Activated CD4-positive, alpha-beta T cell treated with anti-CD3 and anti-CD28 coated beads for 1 hour (primary cell): ENCODE data around the gene ANKAR.
"Not testable (repeated sequence)": the region's sequence is repeated elsewhere in the genome, so short reads cannot be mapped to it uniquely, and the experiment has no call there.

Source experiments
- DNase-seq: peaks from one replicate; pipeline ENCODE4 v3.0.0-alpha.2; 2020

Gene ANKAR

GRCh38 chr2:189674374-189675112 lies at the start of gene ANKAR:
Gene ANKAR (plus strand): TSS chr2:189674670. CDS start chr2:189676491, 1,821 bp downstream.
- DNase-seq: peak; percentile 70

DNA sequence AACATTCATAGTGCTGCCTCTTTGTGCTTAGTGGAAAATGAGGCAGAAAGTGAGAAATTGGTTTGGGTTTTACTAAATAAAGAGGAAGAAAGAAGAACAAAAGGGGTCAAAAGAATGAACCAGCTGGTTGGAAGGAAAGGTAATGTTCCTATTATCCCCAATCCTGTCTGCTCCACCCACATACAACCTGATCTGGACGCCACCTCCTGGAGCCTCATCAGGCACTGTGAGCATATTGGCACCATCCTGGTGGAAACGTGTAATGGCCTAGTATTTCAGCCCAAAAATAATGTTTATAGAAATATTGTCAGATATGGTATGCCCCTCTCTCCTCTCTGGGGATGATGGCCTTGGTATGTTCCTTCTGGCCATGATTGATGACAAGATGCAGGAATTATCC lies 48.8 kb upstream of the ANKAR start:
- no peak for DNase-seq

GRCh38 chr2:189627789-189628188 lies 46.7 kb upstream of the ANKAR start:
- DNase-seq: no peak

DNA sequence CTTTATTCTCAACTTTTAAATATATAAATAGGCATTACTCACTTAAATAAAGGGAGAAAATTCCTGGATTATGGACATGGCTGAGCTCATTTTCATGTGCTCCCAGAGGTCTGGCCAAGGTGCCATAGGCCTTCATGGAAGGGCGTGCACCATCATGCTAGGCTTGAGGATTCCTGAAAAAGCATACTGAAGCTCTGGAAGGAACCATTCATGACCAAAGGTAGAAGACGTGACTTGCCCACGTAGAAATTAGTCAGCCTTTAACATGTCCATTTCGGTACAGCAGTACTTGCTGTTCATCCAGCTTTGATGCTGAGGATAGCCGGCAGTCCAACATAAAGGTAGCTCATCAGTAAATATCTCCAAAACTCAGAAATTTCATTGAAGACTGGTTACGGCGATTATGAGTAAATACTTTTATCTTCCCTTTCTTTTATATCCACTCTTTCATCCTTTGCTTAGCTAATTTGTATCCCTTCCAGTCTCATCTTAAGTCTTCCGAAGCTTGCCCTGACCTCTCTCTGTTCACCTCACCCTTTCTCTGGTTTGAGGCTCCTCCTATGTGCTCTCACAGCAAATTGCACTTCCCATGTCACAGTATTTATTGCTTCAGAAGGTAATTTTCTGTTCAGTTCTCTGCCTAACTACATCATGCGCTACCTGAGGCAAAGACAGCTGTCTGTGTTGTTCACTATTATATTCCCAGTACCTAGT lies 45.5 kb upstream of the ANKAR start:
- no peak for DNase-seq

DNA sequence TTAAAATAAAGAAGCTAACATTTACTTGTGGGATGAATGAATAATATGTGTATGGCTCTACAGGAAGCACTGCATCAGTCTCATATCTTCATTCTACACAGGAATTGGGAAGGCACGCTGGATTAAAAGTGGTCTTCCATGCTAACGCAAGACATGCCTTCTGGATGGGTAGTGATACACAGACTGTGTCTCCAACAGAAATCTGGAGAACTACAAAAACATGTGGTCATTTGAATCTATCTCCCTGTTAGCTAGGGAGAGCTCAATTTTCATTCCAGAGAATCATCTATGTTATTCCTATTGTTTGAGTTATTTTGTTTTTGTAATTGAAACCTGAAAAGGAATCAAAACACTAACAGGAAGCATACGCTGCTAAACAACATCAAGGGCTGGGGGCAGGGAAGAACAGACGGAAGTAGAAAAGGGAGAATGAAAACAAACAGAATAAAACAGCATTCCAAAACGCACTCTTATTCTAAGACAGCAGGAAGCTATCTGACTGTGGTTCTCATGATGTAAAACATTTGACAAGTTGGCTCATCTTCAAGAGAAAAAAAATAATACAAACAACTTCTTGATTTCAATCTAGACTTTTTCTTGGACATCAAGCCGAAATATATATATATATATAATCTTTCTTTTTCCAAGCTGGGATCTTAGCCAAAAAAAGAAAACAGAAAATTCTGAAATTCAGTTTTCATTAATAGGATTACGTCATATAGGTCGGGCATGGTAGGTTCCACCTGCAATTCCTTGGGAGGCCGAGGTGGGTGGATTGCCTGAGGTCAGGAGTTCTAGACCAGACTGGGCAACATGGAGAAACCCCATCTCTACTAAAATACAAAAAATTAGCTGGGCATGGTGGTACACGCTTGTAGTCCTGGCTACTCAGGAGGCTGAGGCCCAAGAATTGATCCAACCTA lies 44.7 kb upstream of the ANKAR start:
- DNase-seq: no peak

DNA sequence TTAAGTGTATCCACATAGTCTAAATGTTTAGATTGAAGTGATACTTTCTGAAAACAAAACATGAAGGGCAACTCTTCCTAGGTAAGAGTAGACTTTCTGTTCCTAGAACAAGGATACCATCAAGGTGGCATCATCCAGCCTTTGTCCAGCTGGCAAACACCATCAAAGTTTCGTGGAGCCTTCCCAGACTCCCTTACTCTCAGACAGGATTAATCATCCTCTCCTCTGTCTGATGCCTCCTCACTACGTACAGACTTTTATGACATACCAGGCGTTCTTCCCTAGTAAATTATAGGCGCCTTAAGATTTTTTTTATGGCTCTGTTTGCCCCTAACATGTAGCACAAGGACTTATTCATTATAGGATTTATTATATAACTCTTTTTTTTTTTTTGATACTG lies 42.6 kb upstream of the ANKAR start:
- no peak for DNase-seq

- no peak for DNase-seq
Observed at GRCh38 chr2:189633392-189633811, 41.1 kb upstream of the ANKAR start.

- DNase-seq: no peak
Observed at GRCh38 chr2:189635353-189635752, 39.1 kb upstream of the ANKAR start.

- DNase-seq: no peak
Observed at GRCh38 chr2:189638301-189639006, 36.0 kb upstream of the ANKAR start.

DNA sequence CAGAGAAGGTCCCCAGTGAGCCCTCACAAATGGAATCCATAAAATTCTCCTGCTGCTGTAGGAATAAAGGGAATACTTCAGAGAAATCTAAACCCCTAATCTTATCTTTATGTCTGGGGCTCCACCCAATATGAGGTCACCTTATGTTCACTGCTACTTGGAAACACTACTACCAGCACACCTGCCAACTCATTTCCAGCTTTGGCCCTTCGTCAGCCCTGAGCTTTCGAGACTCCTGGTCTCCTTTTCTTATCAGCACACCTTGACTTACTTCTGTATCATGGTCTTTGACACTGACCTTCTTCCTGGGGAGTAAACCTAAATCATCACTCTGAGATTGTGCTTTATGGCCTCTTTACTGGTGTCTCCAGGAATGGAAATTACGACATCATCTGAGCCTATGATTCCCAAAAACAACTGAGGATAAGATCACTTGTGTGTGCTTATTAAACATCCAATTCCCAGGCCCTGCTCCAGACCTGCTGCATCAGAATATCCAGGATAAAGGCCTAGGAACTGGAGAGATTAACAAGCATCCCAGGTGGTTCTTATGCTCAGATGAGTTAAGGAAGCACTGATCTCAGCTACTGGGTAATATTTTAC lies 35.4 kb upstream of the ANKAR start:
- no peak for DNase-seq

- no peak for DNase-seq
Observed at GRCh38 chr2:189641002-189641401, 33.5 kb upstream of the ANKAR start.

GRCh38 chr2:189641590-189641989 lies 32.9 kb upstream of the ANKAR start:
- no peak for DNase-seq

DNA sequence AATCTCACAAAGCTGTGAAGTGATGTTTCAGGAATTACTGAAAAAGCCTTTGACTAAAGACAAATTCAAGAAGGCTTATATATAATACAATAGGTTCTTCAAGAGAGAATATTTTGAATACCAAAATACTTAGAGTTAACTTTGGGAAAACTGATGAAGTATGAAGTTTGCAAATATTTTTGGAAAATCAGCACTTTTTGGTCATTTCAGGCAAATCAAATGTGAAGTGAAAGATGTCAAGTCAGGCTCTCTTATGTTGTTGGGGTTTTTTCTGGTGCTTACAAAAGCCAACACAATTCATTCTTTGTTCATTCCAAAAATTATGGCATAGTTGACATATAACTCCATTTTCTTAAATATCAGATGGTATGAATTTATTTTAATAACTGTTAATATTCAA lies 27.9 kb upstream of the ANKAR start:
- no peak for DNase-seq

- no peak for DNase-seq
Observed at GRCh38 chr2:189648846-189649509, 25.5 kb upstream of the ANKAR start.

GRCh38 chr2:189651284-189651683 lies 23.2 kb upstream of the ANKAR start:
- DNase-seq: no peak

GRCh38 chr2:189653464-189653863 lies 21.0 kb upstream of the ANKAR start:
- not testable (repeated sequence) for DNase-seq

- no peak for DNase-seq
Observed at GRCh38 chr2:189654641-189655040, 19.8 kb upstream of the ANKAR start.

DNA sequence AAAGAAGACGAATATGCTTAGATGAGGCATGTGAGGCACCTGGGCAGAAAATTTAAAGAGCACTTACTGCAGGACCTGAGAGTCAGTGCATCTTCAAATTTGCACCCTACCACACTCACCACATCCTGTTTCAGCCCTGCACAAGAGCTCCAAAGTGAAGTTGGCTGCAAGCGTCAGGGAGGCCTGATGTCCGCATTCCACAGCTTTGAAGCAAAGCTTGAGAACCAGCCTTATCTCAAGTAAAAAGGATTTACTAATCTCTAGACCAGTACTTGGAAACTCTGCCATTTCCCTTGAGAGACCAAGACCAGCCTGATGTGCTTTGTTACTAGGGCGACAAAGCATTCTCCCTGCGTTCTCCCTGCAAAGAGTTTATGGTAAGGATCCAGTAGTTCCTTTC lies 16.6 kb upstream of the ANKAR start:
- peak; percentile 18 for DNase-seq

GRCh38 chr2:189658306-189659212 lies 15.9 kb upstream of the ANKAR start:
- DNase-seq: no peak

- no peak for DNase-seq
Observed at GRCh38 chr2:189659734-189660133, 14.7 kb upstream of the ANKAR start.

DNA sequence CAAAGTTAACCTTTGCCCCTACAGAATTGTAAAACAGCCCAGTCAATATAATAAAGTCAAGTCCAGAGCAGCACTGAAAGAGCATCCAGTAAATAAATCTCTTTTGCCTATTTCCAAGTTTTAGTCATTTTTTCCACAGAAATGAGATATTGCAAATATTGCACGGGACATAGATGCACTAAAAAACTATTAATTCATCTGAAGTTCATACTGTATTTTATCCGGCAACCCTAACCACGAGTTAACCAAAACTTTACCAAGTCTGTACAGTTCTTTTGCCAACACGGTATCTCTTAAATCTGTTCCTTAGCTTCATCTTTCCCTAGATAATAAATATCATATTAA lies 13.7 kb upstream of the ANKAR start:
- DNase-seq: no peak
